Frontal cortex (tissue), 1 donor: ENCODE results near the gene POMT1. TPM values are rescaled to one million over a fixed set of nuclear protein-coding genes. Genes with fewer than 3 reads are reported as not detected.
A peak's percentile ranks its signal among the peaks of the same experiment; 100 is the strongest.

Experiments
- small RNA-seq: library from RNA; depleted of rRNA; stranded (forward); fragments of <200 nt; gene quantifications from one replicate; pipeline ENCODE3, GENCODE V24; 2014
- total RNA-seq: library from RNA; depleted of rRNA; stranded (reverse); fragments of >200 nt; gene quantifications from one replicate; pipeline ENCODE4 v1.2.3, GENCODE V29; 2014

The POMT1 gene
- total RNA-seq, 1 donor from 2014 or later, result 42.4 TPM

Small RNA genes lying within 50 kb of the gene (small RNA-seq; reads per million reads assigned to genes)
- 0.41 reads per million, percentile 29 among the genes with 10 or more reads in this experiment for gene SNORD62A
- gene SNORD62B, result 0.18 reads per million

Other genes with a start within 250 kb of the POMT1 start
- gene FAM78A, start 226.4 kb upstream of the POMT1 start, total RNA-seq, result 0.82 TPM
- gene PLPP7, start 213.2 kb upstream of the POMT1 start, total RNA-seq, result 6.1 TPM
- 117 TPM for gene PRRC2B, start 108.8 kb upstream of the POMT1 start, total RNA-seq
- 15.5 TPM for gene UCK1, start 28.3 kb downstream of the POMT1 start, total RNA-seq
- not detected for gene PRRT1B, start 42.6 kb downstream of the POMT1 start, total RNA-seq
- gene RAPGEF1, start 237.2 kb downstream of the POMT1 start, total RNA-seq, result 28.1 TPM